GM18499 (cell line): Measurements from ENCODE around the gene RBM4B.

Source experiments
- ATAC-seq: cut with Tn5 transposase; IDR thresholded peaks from one replicate; pipeline ENCODE4 v1.9.1; 2021; ENCODE audit warnings: moderate number of reproducible peaks; ENCODE audit not compliant: insufficient read depth, unreplicated experiment

RBM4B gene

DNA sequence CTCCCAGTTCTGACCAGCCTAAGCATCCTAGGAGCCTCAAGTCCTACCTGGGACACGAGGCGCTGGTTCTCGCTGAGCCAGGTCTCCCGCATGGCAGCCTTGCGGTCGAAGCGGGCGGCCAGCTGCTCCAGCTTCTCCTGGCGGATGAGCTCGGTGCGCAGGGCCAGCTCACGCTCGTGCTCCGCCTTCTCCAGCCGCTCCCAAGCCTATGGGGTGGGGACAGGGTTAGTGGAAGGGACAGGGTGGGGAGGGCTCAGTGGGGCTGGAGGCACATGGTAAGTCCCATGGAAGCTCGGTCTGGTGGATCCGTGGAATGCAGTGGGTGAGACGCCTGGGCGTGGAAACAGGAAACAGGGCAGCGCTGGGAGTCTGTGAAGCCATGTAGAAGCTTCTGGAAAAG lies 30.4 kb upstream of the RBM4B start:
- ATAC-seq, result no peak

DNA sequence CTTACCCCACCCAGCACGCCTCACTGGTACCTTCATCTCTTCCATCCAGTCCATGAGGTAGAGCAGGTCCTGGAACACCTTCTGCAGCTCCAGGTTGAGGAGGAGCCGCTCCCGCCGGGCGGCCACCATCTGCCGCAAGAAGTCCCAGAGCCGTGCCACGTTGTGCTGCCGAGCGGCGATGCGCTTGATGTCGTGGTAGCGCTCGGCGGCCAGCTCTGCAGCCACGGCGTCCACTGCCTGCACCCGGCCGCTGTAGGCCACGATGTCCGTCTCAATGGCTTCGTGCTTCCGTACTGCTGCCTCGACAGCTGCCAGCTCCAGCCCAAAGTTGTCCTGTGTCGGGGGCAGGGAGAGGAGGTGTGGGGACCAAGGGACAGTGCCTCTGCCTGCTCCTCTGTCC lies 29.8 kb upstream of the RBM4B start:
- ATAC-seq, result no peak

DNA sequence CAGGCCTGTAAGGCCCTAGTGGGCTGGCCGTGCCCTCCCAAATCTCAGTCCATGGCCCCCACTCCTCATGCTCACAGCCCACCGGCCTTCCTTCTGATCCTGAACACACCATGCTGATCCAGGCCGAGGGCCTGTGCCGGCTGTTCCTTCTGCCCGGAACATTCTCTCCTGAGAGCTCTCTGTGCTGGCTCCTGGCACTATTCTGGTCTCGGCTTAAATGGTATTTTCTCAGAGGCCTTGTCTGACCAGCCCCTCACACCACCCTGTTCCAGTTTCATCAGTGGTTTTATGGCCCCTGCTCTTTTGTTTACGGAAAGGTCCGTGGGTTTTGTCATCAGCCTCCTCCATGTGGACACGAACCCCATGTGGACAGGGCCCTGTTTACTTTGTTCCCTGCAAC lies 29.3 kb upstream of the RBM4B start:
- ATAC-seq, result no peak

DNA sequence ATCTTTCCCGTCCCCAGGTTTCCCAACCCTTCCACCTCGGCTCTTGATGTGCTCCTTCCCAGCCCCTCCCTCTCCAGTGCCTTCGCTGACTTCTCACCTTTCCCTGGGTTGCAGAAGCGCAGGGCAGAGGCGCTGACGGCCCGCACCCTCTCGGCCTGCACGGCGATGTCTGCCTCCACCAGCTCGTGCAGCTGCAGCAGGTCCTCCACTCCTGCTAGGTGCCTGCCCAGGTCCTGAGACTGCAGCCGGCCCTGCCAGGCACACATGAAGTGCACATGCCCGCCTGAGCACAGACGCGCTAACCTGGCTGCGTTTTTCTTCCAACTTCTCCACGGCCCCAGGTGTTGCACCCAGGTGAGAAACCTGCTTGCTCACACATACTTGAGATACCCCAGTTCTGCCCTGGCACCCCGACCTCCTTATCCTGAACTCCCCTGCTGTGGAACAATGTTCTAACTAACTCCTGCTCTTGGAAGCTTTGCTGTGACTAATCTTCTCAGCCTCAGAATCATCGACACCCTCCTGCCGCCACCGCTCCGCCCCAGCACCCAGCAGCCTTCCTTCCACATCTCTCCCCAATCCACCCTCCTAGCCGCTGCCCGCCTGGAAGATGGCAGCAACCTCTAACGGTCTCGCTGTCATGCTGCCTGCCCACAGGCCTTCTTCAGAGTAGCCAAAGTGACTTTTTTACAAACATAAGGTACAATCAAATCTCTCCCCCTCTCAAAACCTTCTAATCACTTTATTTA lies 28.1 kb upstream of the RBM4B start:
- ATAC-seq, result no peak

DNA sequence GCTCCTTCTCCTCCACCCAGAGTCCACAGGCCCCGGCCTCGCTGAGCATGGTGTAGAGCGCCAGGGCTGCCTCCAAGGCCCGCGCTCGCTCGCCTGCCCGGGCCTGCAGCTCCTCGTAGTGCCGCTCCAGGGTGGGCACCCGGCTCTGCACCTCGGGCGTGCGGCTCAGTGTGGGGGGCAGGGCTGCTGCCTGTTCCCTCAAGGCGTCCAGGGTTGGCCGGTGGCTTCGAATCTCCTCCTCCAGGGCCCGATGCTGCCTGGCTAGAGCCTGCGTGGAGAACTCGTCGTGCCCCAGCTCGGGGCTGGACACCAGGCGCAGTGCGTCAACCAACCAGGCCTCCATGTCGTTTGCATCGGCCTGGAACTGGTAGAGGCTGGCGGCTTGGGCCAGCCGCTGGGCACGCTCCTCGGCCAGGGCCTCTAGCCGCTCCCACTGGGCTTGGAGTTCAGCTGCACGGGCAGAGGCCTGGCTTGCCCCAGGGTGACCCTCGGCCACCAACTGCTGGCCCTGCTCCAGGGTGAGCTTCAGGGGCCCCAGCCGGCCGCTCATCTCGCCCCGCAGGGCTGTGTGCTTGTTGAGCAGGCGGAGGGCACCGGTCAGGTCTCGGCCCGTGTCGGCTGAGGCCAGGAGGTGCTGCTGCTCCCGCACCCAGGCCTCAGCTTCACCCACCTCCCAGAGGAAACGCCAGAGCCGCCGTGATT lies 27.1 kb upstream of the RBM4B start:
- ATAC-seq, result no peak

DNA sequence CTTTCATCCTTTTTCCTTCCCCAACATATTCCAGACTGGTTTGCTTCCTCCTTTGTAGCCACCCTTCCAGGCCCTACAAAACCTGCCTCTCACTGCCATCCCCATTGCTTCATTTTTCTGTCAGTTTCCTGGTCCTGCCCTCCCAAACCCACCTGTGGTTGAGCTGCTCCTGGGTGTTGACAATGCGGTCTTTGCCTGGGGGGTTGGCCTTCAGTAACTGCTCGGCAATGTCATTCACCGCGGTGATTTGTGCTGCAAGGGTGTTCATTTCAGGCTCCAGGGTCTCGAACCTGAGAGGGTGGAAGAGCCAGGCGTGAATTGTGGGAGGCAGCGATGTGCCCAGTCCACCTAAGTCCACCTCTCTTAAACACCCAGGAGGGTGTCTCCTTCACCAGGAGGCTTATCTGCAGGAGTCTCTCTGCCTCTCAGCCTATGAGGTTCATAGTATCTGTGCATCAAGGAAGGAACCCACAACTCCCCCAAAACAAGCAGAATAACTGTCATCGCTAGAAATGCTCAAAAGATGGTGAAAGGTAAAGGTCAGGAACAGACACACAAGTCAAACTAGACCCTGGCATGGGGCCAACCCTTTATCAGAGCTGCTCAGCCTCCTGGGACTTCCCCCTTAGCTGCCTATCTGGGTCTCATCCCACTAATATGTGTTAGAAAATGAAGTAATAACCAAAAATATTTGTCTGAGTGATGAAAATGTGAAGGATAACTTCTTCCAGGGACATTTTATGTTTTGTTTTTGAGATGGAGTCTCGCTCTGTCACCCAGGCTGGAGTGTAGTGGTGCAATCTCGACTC lies 23.9 kb upstream of the RBM4B start:
- ATAC-seq, result no peak

DNA sequence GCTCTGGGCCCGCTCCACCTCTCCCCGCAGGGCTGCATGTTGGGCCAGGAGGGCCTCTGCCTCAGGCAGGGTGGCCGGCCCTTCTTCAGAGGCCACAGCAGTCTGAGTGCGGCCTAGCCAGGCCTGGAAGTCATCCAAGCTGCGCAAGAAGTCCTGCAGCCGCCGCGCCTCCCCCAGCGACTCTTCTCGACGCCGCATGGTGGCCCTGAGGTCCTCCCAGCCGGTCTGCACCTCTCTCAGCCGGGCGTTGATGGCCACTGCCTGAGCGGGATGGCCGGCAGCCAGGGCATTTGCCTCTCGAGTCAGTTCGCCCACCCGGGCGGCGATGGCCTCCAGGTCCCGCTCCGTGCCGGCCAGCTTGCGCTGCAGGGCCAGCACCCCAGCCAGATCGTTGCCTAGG lies 23.1 kb upstream of the RBM4B start:
- ATAC-seq, result no peak

DNA sequence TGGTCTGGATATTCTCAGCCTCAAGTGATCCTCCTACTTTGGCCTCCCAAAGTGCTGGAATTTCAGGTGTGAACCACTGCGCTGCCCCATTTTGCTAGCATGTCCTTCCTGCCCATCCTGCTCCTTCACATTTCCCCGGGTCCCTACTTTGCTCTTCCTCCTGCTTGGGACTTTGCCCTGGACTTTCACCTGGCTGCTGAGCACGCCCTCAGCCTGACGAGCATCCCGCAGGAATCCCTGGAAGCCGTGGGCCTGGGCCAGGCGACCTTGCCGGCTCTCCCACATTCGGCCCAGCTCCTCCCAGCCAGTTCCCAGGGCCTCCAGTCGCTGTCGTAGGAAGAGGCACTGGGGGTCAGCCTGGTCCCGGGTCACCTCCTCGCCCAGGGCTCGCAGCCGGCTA lies 22.6 kb upstream of the RBM4B start:
- no peak for ATAC-seq

DNA sequence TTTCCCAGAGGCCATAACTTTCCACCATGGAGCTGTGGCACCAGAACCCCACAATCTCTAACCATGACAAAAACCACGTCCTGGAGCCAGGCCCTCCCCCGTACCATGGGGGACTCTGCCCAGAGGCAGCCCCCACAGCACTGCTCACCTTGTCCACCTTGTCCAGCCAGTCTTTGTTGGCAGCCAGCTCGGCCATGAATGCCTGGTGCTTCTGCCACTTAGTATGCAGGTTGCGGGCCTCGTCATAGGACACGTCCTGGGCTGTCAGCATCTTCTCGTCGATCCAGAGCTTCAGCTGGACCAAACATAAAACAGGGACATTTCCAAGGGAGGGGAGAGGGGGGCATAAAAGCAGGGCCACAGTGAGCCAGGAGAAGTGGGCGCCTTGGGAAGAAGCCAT lies 20.8 kb upstream of the RBM4B start:
- no peak for ATAC-seq

DNA sequence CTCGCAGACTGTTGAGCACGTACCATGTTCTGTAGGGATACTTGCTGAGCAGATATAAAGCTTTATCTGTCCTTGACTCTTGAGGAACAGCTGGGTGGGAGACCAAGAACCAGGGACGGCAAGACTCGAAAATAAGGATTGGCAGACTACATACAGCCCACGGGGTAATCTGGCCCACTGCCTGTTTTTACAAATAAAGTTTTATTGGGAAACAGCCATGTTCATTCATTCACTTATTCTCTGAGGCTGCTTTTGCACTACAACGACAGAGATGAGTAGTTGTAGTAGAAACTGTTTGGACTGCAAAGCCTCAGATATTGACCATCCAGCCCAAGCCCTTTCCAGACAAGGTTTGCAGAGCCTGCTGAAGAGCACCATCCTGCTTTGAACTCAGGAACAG lies 20.3 kb upstream of the RBM4B start:
- no peak for ATAC-seq

DNA sequence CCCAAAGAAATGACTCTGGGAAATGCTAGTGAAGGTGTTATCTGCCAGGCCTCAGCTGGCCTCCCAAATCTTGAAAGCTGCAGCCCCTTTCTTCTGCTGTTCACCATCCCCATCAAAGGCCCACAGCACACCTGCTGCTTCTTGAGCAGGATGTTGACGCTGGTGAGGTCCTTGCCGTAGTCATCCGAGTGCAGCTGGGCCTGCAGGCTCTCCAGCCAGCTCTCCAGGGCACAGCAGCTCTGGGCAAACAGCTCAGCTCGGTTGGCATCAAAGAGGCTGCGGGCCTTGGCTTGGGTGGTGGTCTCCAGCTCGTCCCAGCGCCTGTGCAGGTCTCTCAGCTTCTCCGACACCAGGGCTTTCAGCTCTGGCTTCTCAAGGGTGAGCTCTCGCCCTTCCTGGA lies 18.5 kb upstream of the RBM4B start:
- no peak for ATAC-seq

DNA sequence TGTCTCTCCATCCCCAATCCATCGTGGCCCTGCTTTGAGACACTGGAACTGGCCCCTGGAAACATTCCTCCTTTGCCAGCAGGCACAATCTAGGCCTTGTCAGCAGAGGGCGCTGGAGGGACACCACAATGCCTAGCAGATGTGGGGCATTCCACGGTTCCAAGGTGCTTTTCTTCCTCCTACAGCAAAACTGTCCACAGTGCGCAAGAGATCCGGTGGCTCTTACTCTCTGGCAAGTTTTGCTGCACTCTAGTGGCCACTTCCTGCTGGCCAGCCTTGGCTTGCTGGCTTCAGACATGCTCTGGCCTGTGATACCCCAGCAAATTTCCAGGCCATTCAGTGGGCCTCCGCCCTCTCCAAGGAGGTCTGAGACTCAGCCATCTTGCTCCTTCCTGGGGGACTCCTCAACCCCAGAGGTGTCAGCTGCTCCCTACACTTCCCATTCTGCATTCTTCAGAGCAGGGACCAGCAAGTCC lies 17.1 kb upstream of the RBM4B start:
- no peak for ATAC-seq

DNA sequence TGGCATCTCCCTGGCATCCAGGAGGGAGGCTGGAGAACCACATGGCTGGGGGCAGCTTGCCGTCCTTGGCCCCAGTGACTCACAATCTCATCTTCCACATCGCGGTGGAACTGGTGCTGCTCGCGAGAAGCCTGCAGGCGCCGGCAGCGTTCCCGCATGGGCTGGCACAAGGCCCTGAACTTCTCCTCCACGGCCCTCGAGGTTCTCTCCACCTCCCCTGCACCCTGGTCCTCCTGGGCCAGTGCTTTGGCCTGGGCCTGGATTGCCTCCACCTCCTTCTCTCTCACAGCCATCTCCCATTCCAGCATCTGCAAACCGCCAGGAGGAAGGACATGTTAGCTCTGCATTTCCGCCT lies 16.3 kb upstream of the RBM4B start:
- no peak for ATAC-seq

DNA sequence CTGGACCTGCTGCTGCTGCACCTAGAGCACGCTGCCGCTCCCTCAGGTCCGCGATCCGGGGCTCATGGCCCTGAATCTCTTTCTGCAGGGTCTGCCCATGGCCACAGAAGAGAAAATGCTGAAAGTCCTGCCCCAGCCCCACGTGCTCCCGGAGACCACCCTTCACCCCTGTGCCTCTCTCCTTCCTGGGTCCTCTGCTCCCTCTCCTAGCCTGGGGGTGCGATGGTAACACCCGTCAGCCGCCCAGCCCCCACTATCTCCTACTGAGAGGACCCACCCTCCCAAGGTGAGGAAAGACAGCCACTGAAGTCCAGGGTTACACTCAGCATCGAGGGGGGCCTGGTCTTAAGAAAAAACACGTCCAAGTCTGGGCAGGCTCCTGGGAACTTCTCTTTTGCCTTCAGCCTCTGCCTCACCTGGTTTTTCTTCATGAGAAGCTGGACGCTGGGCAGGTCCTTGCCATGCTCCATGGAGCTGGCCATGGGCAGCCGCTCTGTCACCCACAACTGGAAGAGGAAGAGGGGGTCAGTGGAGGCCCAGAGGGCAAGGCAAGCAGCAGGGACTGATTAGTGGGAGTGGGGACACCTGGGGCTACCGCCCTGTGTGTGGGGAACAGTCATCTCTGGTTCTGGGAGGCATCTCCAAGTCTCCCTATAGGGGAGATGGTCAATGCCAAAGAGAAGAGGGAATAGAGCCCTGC lies 15.8 kb upstream of the RBM4B start:
- no peak for ATAC-seq

DNA sequence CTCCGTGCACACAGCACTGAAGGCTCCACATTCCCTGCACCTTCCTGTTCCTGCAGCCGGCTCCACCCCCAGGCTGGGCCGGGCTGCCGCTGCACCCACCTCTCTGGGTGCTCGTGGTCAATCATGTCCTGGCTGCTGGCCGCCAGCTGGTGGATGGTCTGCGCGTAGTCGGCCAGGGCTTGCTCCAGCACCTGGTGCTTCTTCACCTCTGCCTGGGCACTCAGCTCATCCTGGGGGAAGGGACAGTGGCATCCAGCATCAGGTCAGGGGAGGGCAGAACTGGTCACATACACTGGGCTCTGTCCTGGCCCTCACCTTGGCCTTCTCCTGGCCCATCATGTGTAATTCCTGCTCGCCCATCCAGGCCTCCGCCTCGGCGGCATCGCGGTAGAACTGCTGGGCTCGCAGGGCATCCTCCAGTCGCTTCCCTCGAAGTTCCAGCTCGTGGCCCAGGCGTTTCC lies 15.2 kb upstream of the RBM4B start:
- no peak for ATAC-seq

DNA sequence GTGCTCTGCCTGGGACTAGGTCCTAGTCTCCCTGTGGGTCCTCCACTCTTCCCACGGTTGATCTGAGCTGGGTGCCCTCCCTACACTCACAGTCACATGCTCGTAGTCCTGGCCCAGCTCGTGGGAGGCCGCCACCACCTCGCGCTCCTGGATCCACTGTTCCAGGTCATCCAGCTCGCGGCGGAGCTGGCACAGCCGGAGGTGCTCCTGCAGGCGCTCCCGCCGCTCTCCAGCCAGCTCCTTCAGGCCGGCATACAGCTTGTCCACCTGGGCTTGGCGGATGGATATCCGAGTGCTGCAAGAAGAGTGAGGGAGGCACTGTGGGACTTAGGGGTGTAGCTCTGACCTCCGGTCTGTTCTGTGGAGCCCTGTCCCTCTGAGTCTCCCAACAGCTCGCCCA lies 14.8 kb upstream of the RBM4B start:
- no peak for ATAC-seq

DNA sequence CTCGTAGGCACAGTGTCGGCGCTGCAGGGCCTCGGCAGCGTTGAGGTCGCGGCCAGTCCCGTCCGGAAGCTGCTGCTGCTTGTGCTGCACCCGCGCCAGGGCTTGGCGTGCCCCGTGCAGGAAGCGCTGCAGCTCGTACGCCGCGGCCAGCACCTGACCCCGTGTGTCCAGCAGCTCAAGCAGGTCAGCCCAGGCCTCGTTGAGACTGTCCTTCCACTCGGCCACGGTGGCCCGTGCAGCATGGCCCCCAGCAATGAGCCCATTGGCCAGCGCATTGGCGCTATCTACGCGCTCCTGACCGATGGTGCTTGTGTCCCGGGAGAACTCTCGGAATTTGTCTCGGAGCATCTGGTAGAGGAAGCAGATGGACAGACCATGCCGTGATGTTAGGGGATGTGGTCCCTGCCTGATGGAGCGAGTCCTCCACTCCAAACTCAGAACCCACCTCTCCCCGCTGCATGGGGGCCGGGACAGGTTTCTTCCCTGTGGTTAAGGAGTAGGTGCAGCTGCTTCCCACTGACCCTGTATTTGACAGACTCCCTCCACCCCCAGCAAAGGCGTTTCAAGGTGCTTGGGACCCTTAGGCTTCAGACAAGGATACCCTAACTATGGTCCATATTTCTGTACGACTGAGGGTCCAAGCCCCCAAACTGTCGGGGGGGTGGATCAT lies 13.8 kb upstream of the RBM4B start:
- no peak for ATAC-seq

DNA sequence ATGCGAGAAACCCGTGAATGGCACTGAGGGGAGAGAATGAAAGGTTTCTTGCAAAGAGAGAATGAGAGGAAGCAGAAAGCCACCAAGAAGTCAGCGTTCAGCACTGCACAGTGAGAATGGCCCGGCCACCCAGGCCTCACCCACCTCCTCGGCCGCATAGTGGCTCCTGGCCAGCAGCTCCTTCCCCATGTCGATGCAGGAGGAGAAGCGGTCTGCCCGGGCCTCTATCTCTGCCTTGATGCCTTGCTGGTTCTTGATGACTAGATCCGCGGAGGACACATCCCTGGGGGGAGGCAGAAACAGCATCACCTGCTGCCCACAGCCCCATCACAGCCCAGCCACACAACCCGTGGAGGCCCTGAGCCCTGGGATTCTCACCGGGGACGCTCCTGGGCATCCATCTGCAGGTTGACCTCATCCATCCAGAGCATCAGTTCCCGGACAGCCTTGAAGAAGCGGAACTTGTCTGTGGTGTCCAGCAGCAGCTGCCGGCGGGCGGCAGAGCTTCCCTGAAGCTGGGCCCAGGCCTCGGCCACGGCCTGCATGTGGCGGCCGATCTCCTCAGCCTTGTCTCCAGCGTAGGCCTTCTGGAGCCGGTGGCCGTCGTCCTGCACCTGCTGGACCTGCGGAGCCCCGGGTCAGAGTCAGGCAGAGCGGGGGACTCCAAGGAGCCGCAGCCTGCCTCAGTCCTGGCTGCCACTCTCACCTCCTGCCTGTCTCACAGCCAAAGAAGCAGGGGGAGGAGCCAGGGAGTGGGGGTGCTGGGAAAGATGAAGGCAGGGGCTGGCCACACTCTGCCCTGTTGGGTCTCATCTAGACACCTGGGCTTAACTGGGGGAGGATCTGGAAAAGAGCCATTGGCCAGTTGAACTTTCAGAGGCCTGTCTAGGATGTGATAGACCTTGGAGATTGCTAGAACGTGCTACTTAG lies 12.2 kb upstream of the RBM4B start:
- ATAC-seq, result no peak
